H1 (cell line): Measurements from ENCODE around the gene OSBP2. TPM values are rescaled to one million over a fixed set of nuclear protein-coding genes. Genes with fewer than 3 reads are reported as not detected.

ENCODE experiments used
- CTCF ChIA-PET: fragments of 300-600 bp; sonication (Branson Sonifier 250); formaldehyde crosslinking; loops from one replicate; lab custom pipeline; 2021; ENCODE audit not compliant: partially characterized antibody; lab: Charles Lee
- POLR2A ChIA-PET: fragments of 300-600 bp; sonication (Branson Sonifier 250); formaldehyde crosslinking; loops from one replicate; lab custom pipeline; 2021; ENCODE audit warnings: inconsistent platforms; ENCODE audit not compliant: partially characterized antibody; lab: Charles Lee
- DNase-seq, 2 experiments: peaks; one replicate each; pipeline versions ENCODE4 v3.0.0 to v3.0.0-alpha.2; 2010 to 2022; ENCODE audit warnings: low spot score in 2 of 2, low read depth in 1 of 2, mixed read lengths in 1 of 2
- FAIRE-seq: peaks from 2 replicates; lab custom pipeline; 2011; peaks lifted over from hg19 to GRCh38; lab: Jason Lieb, UNC
- H2AFZ ChIP-seq: 2 replicates; pipeline ENCODE4 v1.8.1; 2012; ENCODE audit warnings: low read length, inconsistent platforms
- H2AK5ac ChIP-seq: 2 replicates; pipeline ENCODE4 v1.6.1; 2013; ENCODE audit warnings: low read depth, low read length
- H2BK120ac ChIP-seq: replicated peaks from 2 replicates; pipeline ENCODE3; 2013; ENCODE audit warnings: low read depth, low read length, inconsistent platforms
- H2BK12ac ChIP-seq: 2 replicates; pipeline ENCODE4 v1.6.1; 2013; ENCODE audit warnings: low read depth, low read length
- H2BK15ac ChIP-seq: 2 replicates; pipeline ENCODE4 v1.6.1; 2013; ENCODE audit warnings: low read length
- H2BK20ac ChIP-seq: 2 replicates; pipeline ENCODE4 v1.6.1; 2013; ENCODE audit warnings: low read length
- H2BK5ac ChIP-seq: 2 replicates; pipeline ENCODE4 v1.6.1; 2013; ENCODE audit warnings: low read depth, low read length
- H3K14ac ChIP-seq: 2 replicates; pipeline ENCODE4 v1.6.1; 2013; ENCODE audit warnings: inconsistent platforms; ENCODE audit not compliant: insufficient read length
- H3K18ac ChIP-seq: 2 replicates; pipeline ENCODE4 v1.6.1; 2013; ENCODE audit warnings: low read length; ENCODE audit errors: extremely low read depth
- H3K23ac ChIP-seq: 2 replicates; pipeline ENCODE4 v1.6.1; 2013; ENCODE audit warnings: inconsistent platforms; ENCODE audit not compliant: insufficient read length
- H3K23me2 ChIP-seq: 2 replicates; pipeline ENCODE4 v1.6.1; 2013; ENCODE audit warnings: low read depth, low read length
- H3K27ac ChIP-seq: 2 replicates; pipeline ENCODE4 v1.6.1; 2011; ENCODE audit warnings: low read depth, low read length, inconsistent platforms
- H3K27me3 ChIP-seq, 4 experiments: replicated peaks in 1 of 4; 1 replicate in 1 of 4; 2 replicates in 3 of 4; pipeline versions ENCODE4 v1.6.1 to v1.8.1; 2011 to 2013; ENCODE audit warnings: low read length in 3 of 4, mild to moderate bottlenecking in 3 of 4, inconsistent platforms in 2 of 4, mixed read lengths in 2 of 4, moderate library complexity in 1 of 4; ENCODE audit not compliant: control insufficient read depth in 3 of 4, insufficient read depth in 3 of 4; ENCODE audit errors: extremely low read depth in 1 of 4
- H3K36me3 ChIP-seq, 4 experiments: 2 replicates each; pipeline versions ENCODE4 v1.6.1 to v1.8.1; 2011 to 2013; ENCODE audit warnings: mild to moderate bottlenecking in 4 of 4, low read length in 3 of 4, moderate library complexity in 2 of 4, control low read depth in 1 of 4, inconsistent platforms in 1 of 4; ENCODE audit not compliant: insufficient read depth in 4 of 4, control insufficient read depth in 2 of 4
- H3K4ac ChIP-seq: replicated peaks from 2 replicates; pipeline ENCODE3; 2013; ENCODE audit warnings: low read length, low read depth, mixed read lengths, inconsistent platforms; ENCODE audit not compliant: insufficient read length
- H3K4me1 ChIP-seq, 4 experiments: replicated peaks in 1 of 4; 1 replicate in 1 of 4; 2 replicates in 3 of 4; pipeline versions ENCODE4 v1.6.1 to v1.8.1; 2011 to 2013; ENCODE audit warnings: low read length in 3 of 4, inconsistent platforms in 2 of 4, mixed read lengths in 1 of 4; ENCODE audit not compliant: insufficient read depth in 4 of 4, control insufficient read depth in 3 of 4
- H3K4me2 ChIP-seq, 2 experiments: 2 replicates each; pipeline versions ENCODE4 v1.6.1 to v1.8.1; 2011 to 2013; ENCODE audit warnings: low read depth in 2 of 2, low read length in 2 of 2, control low read depth in 1 of 2, inconsistent platforms in 1 of 2, mild to moderate bottlenecking in 1 of 2; ENCODE audit not compliant: insufficient read depth in 1 of 2
- H3K4me3 ChIP-seq, 4 experiments: fragments of 200-600, 300-600 bp in 1 of 4; sonication (generic), shearing (Covaris generic), sonication (Bioruptor Twin) in 1 of 4; 2 replicates each; pipeline versions ENCODE4 v1.5.1 to v1.8.1; 2011 to 2016; ENCODE audit warnings: low read length in 4 of 4, low read depth in 3 of 4, control low read depth in 2 of 4, inconsistent platforms in 2 of 4, mild to moderate bottlenecking in 2 of 4, mixed read lengths in 1 of 4, moderate library complexity in 1 of 4; ENCODE audit not compliant: insufficient read depth in 2 of 4; ENCODE audit errors: extremely low read depth in 1 of 4
- H3K56ac ChIP-seq: replicated peaks from 2 replicates; pipeline ENCODE3; 2013; ENCODE audit warnings: low read depth, mild to moderate bottlenecking, mixed read lengths, low read length, inconsistent platforms; ENCODE audit not compliant: insufficient read length
- H3K79me1 ChIP-seq: 2 replicates; pipeline ENCODE4 v1.6.1; 2013; ENCODE audit warnings: low read depth, low read length, control low read depth
- H3K79me2 ChIP-seq, 2 experiments: 2 replicates each; pipeline versions ENCODE4 v1.6.1 to v1.8.1; 2012 to 2013; ENCODE audit warnings: low read length in 2 of 2, mild to moderate bottlenecking in 2 of 2, inconsistent platforms in 1 of 2; ENCODE audit not compliant: insufficient read depth in 2 of 2, control insufficient read depth in 1 of 2
- H3K9ac ChIP-seq, 4 experiments: replicated peaks in 1 of 4; 1 replicate in 1 of 4; 2 replicates in 3 of 4; pipeline versions ENCODE4 v1.6.1 to v1.8.1; 2011 to 2013; ENCODE audit warnings: low read depth in 3 of 4, low read length in 3 of 4, control low read depth in 2 of 4, mild to moderate bottlenecking in 2 of 4, moderate library complexity in 2 of 4, inconsistent platforms in 1 of 4; ENCODE audit errors: extremely low read depth in 1 of 4
- H3K9me3 ChIP-seq, 2 experiments: 2 replicates each; pipeline versions ENCODE4 v1.6.1 to v1.8.1; 2012 to 2013; ENCODE audit warnings: mild to moderate bottlenecking in 2 of 2, moderate library complexity in 2 of 2, control low read depth in 1 of 2, inconsistent platforms in 1 of 2, low read depth in 1 of 2, low read length in 1 of 2, mixed read lengths in 1 of 2; ENCODE audit not compliant: insufficient read depth in 2 of 2
- H4K20me1 ChIP-seq, 2 experiments: replicated peaks in 1 of 2; 2 replicates each; pipeline versions ENCODE3 to v1.8.1; 2011 to 2013; ENCODE audit warnings: inconsistent platforms in 2 of 2, low read length in 2 of 2, mild to moderate bottlenecking in 1 of 2; ENCODE audit not compliant: insufficient read depth in 2 of 2, control insufficient read depth in 1 of 2
- H4K5ac ChIP-seq: 2 replicates; pipeline ENCODE4 v1.6.1; 2013; ENCODE audit warnings: low read length, low read depth, mixed read lengths, inconsistent platforms; ENCODE audit not compliant: insufficient read length
- H4K8ac ChIP-seq: 2 replicates; pipeline ENCODE4 v1.8.0; 2013; ENCODE audit warnings: mild to moderate bottlenecking, moderate library complexity, low read length, inconsistent platforms; ENCODE audit not compliant: insufficient read depth; ENCODE audit errors: extremely low read depth
- H4K91ac ChIP-seq: replicated peaks from 2 replicates; pipeline ENCODE3; 2013; ENCODE audit warnings: low read length, mixed read lengths, inconsistent platforms; ENCODE audit not compliant: insufficient read length
- ASH2L ChIP-seq: fragments of 200-600, 300-600 bp; sonication (generic); IDR thresholded peaks from one replicate; pipeline ENCODE4 v1.7.1; 2017; ENCODE audit warnings: low read length
- BCL11A ChIP-seq, 2 experiments: IDR thresholded peaks; one replicate each; pipeline ENCODE4 v1.6.1; 2011; ENCODE audit warnings: low read depth in 2 of 2, low read length in 2 of 2, mild to moderate bottlenecking in 2 of 2
- BRCA1 ChIP-seq: IDR thresholded peaks from 2 replicates; pipeline ENCODE4 v1.6.1; 2012; ENCODE audit warnings: low read depth, low read length, improper control_type of control experiment
- CEBPB ChIP-seq: IDR thresholded peaks from 2 replicates; pipeline ENCODE4 v1.6.1; 2012; ENCODE audit warnings: low read depth, low read length
- EZH2 ChIP-seq: fragments of 200-600 bp; sonication (generic); IDR thresholded peaks from 2 replicates; pipeline ENCODE4 v1.7.1; 2012; ENCODE audit warnings: low read depth, mild to moderate bottlenecking, moderate library complexity, low read length, inconsistent platforms; ENCODE audit not compliant: severe bottlenecking
- FOSL1 ChIP-seq: IDR thresholded peaks from 2 replicates; pipeline ENCODE4 v1.6.1; 2011; ENCODE audit warnings: mild to moderate bottlenecking, low read depth, low read length, moderate library complexity; ENCODE audit not compliant: insufficient read depth
- KDM1A ChIP-seq: fragments of 200-600, 300-600 bp; sonication (generic); IDR thresholded peaks from 2 replicates; pipeline ENCODE4 v1.7.1; 2016; ENCODE audit warnings: mild to moderate bottlenecking, low read length, borderline replicate concordance
- MAX ChIP-seq: IDR thresholded peaks from 2 replicates; pipeline ENCODE4 v1.6.1; 2012; ENCODE audit warnings: inconsistent platforms
- RXRA ChIP-seq: IDR thresholded peaks from 2 replicates; pipeline ENCODE4 v1.6.1; 2011; ENCODE audit warnings: low read depth, mild to moderate bottlenecking, low read length, moderate library complexity; ENCODE audit not compliant: insufficient read depth
- SP1 ChIP-seq: IDR thresholded peaks from 2 replicates; pipeline ENCODE4 v1.6.1; 2011; ENCODE audit warnings: low read depth, low read length
- SP2 ChIP-seq: IDR thresholded peaks from 2 replicates; pipeline ENCODE4 v1.6.1; 2012; ENCODE audit warnings: mild to moderate bottlenecking, low read length, inconsistent platforms
- TAF7 ChIP-seq: optimal IDR thresholded peaks from 2 replicates; pipeline ENCODE3; 2011; ENCODE audit warnings: low read depth, mild to moderate bottlenecking, inconsistent platforms, low read length, moderate library complexity, borderline replicate concordance
- WGBS, 2 experiments: shearing (Covaris generic) in 1 of 2; methylation state at CpG; one replicate each; pipeline versions ENCODE4 v1.1.6 to v1.1.7; 2013 to 2015; ENCODE audit warnings: low lambda C conversion rate in 2 of 2, mixed read lengths in 2 of 2, inconsistent platforms in 1 of 2, low coverage in 1 of 2, missing lambda C conversion rate in 1 of 2; ENCODE audit not compliant: insufficient replicate concordance in 2 of 2, insufficient coverage in 1 of 2, insufficient read length in 1 of 2; ENCODE audit errors: extremely low coverage in 1 of 2, missing lambda C conversion rate in 1 of 2; 5-methylcytosine and 5-hydroxymethylcytosine counted together
- polyA plus RNA-seq, 7 experiments: library from polyadenylated mRNA; depleted of rRNA in 3 of 7; stranded (reverse) in 5 of 7; unstranded in 2 of 7; fragments of >200 nt in 5 of 7; fragments of 200-250 nt in 2 of 7; gene quantifications; 1 replicate in 5 of 7; 2 replicates in 1 of 7; 4 replicates in 1 of 7; pipeline versions ENCODE4 v1.2.1 to v1.2.3, GENCODE V29; 2011 to 2013; ENCODE audit warnings: missing spikeins in 2 of 7, mixed read lengths in 2 of 7
- total RNA-seq: library from RNA; stranded (reverse); fragmentation: NEBNext Ultra II Directional; extraction: Animal tissue kit (Norgen Biotek cat#: 25700); gene quantifications from 2 replicates; pipeline ENCODE4 v1.2.1, GENCODE V29; 2021

Gene OSBP2
- total and polyA plus RNA-seq, 2 of the 8 experiments (the other 6 are each of a cell fraction or from before 2014, with no cell fraction given), result 3.4 to 3.7 TPM

DNA sequence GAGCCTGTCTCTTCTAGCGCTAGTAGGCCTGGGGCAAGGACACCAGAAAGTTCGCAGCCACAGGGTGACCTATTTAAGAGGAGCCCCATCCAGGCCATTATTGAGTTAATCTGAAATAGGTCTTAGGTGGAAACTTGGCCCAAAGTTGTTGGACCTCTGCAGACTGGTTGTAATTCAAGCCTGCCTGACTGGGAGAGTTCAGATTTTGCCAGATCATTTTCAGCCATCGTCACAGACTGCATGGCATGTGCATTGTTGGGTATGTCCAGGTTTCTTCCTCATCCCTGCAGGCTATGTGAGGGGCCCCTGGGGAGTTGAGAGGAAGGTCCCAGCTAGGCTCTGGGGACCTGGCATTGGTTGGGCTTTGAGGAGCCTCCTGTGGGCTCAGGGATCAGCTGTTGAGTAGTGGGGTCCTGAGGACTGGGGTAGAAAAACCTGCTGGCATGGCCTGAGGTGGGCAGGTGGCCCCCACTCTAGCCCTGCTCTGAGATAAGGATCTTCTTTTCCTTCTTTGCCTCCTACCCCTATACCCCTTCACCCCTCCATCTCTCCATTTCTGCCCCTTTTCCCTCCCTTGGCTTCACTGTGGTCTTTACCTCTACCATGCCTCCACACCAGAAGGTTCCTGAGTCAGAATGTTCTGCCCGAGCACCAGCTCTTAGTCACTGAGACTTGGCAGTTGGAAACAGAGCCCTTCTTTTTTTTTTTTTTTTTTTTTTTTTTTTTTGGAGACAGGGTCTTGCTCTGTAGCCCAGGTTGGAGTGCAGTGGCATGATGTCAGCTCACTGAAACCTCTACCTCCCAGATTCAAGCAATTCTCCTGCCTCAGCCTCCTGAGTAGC lies 161.2 kb downstream of the OSBP2 start:
- Histone ChIP-seq H3K56ac (no peak overlapping the region), H4K8ac (no peak overlapping the region; the same call in 1 of the 2 replicates), H3K14ac (no peak overlapping the region), H3K79me2 (no peaks in the 10 kb centered on the region), H3K4me3 (no peak overlapping the region), H2BK20ac (0 out of 2 replicates have a peak overlapping the region, but pooled peaks have one; percentile 21), H4K5ac (no peak overlapping the region), H3K9ac (no peak overlapping the region), H3K23me2 (no peaks in the 10 kb centered on the region), H2AK5ac (no peak overlapping the region), H2BK12ac (no peak overlapping the region), H2BK120ac (no peak overlapping the region), H3K18ac (no peak overlapping the region), H4K20me1 (peaks cover 0 to 2% of the 10 kb centered on the region in 2 experiments), H3K4ac (no peak overlapping the region), H2BK15ac (no peak overlapping the region), H3K9me3 (no peaks in the 10 kb centered on the region), H4K91ac (no peak overlapping the region), H2BK5ac (no peak overlapping the region), H3K27me3 (no peaks in the 10 kb centered on the region), H3K4me1 (no peaks in the 10 kb centered on the region), H3K23ac (no peak overlapping the region), H3K79me1 (no peaks in the 10 kb centered on the region), H3K27ac (no peak overlapping the region), H3K36me3 (no peaks in the 10 kb centered on the region), H2AFZ (no peak overlapping the region), H3K4me2 (no peak overlapping the region)
- FAIRE-seq (no peak), DNase-seq (no peak)
- ChIA-PET POLR2A (no interaction called here), CTCF (interaction anchor here (1.2 kb wide), 1 partner anchor 83 kb away, joined by 3 read pairs; no protein-coding TSS in a partner anchor)
- WGBS, 2 experiments, result 85% methylated on average over 4 of the region's 4 CpGs; no CpG with 5 or more reads in 1 of the 2 experiments
- no peak for TF ChIP-seq SP2
- TF ChIP-seq MAX, result no peak
- TF ChIP-seq BCL11A (IDR thresholded peaks at IDR 0.05; ENCODE audit: low read depth in 2 of 2, low read length in 2 of 2), result no peak
- no peak for TF ChIP-seq CEBPB
- no peak for TF ChIP-seq EZH2
- TF ChIP-seq KDM1A, result no peak
- TF ChIP-seq ASH2L, result no peak
- no peak for TF ChIP-seq FOSL1
- no peak for TF ChIP-seq RXRA
- TF ChIP-seq BRCA1, result no peak
- no peak for TF ChIP-seq SP1
- no peak for TF ChIP-seq TAF7
